OCI-LY1 (cell line): ENCODE data around the gene LMBR1L.
"Not testable (repeated sequence)": the region's sequence is repeated elsewhere in the genome, so short reads cannot be mapped to it uniquely, and the experiment has no call there.

ENCODE experiments used
- H2AFZ ChIP-seq: fragments of 200-600 bp; sonication (generic), shearing (Covaris generic); 2 replicates; pipeline ENCODE4 v1.6.0; 2014; ENCODE audit warnings: antibody characterized with exemption, mild to moderate bottlenecking, low read length
- H3F3A ChIP-seq: fragments of 200-600 bp; sonication (generic), shearing (Covaris generic); 2 replicates; pipeline ENCODE4 v1.6.0; 2014; ENCODE audit warnings: mild to moderate bottlenecking, antibody characterized with exemption, low read length, moderate library complexity; ENCODE audit not compliant: insufficient read depth
- H3K27ac ChIP-seq: fragments of 200-600 bp; sonication (generic); 2 replicates; pipeline ENCODE4 v1.5.1; 2014; ENCODE audit warnings: low read length, mixed run types, mild to moderate bottlenecking, low read depth; ENCODE audit not compliant: poor library complexity, severe bottlenecking
- H3K27me3 ChIP-seq: fragments of 200-600 bp; sonication (generic); 2 replicates; pipeline ENCODE4 v1.6.0; 2014; ENCODE audit warnings: antibody characterized with exemption, mild to moderate bottlenecking, low read length, moderate library complexity; ENCODE audit not compliant: insufficient read depth
- H3K36me3 ChIP-seq: fragments of 200-600 bp; sonication (generic); 2 replicates; pipeline ENCODE4 v1.6.1; 2014; ENCODE audit warnings: mild to moderate bottlenecking, antibody characterized with exemption, low read length, moderate library complexity, mixed read lengths; ENCODE audit not compliant: insufficient read depth
- H3K4me1 ChIP-seq: fragments of 200-600 bp; sonication (generic); 2 replicates; pipeline ENCODE4 v1.5.1; 2014; ENCODE audit warnings: mild to moderate bottlenecking, low read length, moderate library complexity; ENCODE audit not compliant: insufficient read depth, severe bottlenecking
- H3K4me2 ChIP-seq: fragments of 200-600 bp; sonication (generic), shearing (Covaris generic); 2 replicates; pipeline ENCODE4 v1.6.1; 2014; ENCODE audit warnings: low read length
- H3K4me3 ChIP-seq: fragments of 200-600 bp; sonication (generic); 2 replicates; pipeline ENCODE4 v1.5.1; 2014; ENCODE audit warnings: low read length, low read depth, mild to moderate bottlenecking, mixed read lengths; ENCODE audit not compliant: poor library complexity, severe bottlenecking
- H3K79me2 ChIP-seq: fragments of 200-600 bp; shearing (Covaris generic); 2 replicates; pipeline ENCODE4 v1.6.1; 2016; ENCODE audit warnings: mixed run types, low read length, mixed read lengths; ENCODE audit not compliant: insufficient read depth
- H3K9ac ChIP-seq: fragments of 200-600 bp; sonication (generic), shearing (Covaris generic); 2 replicates; pipeline ENCODE4 v1.6.1; 2014; ENCODE audit warnings: mild to moderate bottlenecking, low read length, mixed read lengths
- H3K9me2 ChIP-seq: fragments of 200-600 bp; sonication (generic), shearing (Covaris generic); 2 replicates; pipeline ENCODE4 v1.6.1; 2014; ENCODE audit warnings: low read depth, mild to moderate bottlenecking, low read length, mixed read lengths
- H3K9me3 ChIP-seq: fragments of 200-600 bp; shearing (Covaris generic); 2 replicates; pipeline ENCODE4 v1.6.1; 2014; ENCODE audit warnings: low read length, mixed read lengths
- H4K20me1 ChIP-seq: fragments of 200-600 bp; sonication (generic), shearing (Covaris generic); 2 replicates; pipeline ENCODE4 v1.6.0; 2016; ENCODE audit warnings: mild to moderate bottlenecking, low read length; ENCODE audit not compliant: insufficient read depth
- CTCF ChIP-seq: fragments of 200-600 bp; sonication (generic), shearing (Covaris generic); IDR thresholded peaks from 2 replicates; pipeline ENCODE4 v1.5.1; 2017; ENCODE audit warnings: mild to moderate bottlenecking, antibody characterized with exemption, low read length, moderate library complexity, mixed read lengths
- EZH2 ChIP-seq: fragments of 200-600 bp; sonication (generic), shearing (Covaris generic); IDR thresholded peaks from 2 replicates; pipeline ENCODE4 v1.8.0; 2017; ENCODE audit warnings: borderline replicate concordance, mixed run types, mild to moderate bottlenecking, antibody characterized with exemption, low read length, moderate library complexity, mixed read lengths

Gene LMBR1L

DNA sequence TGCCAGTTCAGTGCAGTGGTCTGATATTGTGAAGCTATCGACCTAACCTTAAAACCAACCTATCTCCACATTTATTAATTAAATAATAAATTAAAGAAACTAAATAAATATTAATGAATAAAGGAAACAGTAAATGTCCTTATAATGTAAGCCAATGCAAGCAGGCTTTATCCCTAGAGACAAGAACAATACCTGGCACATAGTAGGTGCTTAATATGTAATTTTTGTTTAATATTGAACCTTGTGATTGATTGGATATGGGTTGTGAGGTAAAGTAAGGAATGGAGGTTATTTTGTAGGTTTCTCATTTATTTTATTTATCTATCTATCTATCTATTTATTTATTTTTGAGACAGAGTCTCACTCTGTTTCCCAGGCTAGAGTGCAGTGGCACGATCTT lies 28.4 kb upstream of the LMBR1L start:
- no peak overlapping the region for H3K27ac ChIP-seq
- H3K9me2 ChIP-seq, result no peaks in the 10 kb centered on the region
- H3K36me3 ChIP-seq, result no peaks in the 10 kb centered on the region
- H3K79me2 ChIP-seq, result peaks cover under 1% of the 10 kb centered on the region; the same call in 1 of the 2 replicates
- H3F3A ChIP-seq, result no peaks in the 10 kb centered on the region
- peaks cover 12% of the 10 kb centered on the region for H3K4me1 ChIP-seq
- no peak overlapping the region for H3K9ac ChIP-seq
- no peak for TF ChIP-seq EZH2
- no peaks in the 10 kb centered on the region for H3K27me3 ChIP-seq
- no peaks in the 10 kb centered on the region for H3K9me3 ChIP-seq
- H2AFZ ChIP-seq, result no peak overlapping the region
- no peak overlapping the region for H3K4me3 ChIP-seq
- H4K20me1 ChIP-seq, result no peaks in the 10 kb centered on the region
- no peak overlapping the region for H3K4me2 ChIP-seq

DNA sequence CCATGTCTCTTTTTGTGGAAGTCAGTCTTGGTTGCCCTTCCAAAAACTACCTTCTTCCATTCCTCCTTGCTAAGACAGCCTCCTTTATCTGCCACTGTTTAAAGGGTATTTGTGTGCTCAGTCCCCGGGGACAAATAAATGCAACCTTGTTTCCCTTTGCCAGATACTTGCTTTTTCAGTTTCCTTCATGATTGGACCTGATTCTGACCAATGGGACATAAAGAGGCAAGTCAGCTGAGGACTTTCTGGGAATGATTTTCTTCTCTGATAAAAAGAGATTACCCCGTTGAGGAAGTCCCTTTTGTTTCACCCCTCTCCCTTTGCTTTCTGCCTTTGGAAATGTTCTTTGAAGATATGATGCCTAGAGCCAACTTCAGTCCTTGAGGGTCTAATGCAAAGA lies 27.9 kb upstream of the LMBR1L start:
- Histone ChIP-seq H3K9me2 (no peaks in the 10 kb centered on the region), H3F3A (no peaks in the 10 kb centered on the region), H4K20me1 (no peaks in the 10 kb centered on the region), H3K4me1 (peaks cover 16% of the 10 kb centered on the region), H3K9ac (no peak overlapping the region), H3K27ac (peak overlapping the region; percentile 31), H3K4me2 (0 out of 2 replicates have a peak overlapping the region, but pooled peaks have one; percentile 1), H3K27me3 (no peaks in the 10 kb centered on the region), H3K4me3 (no peak overlapping the region), H3K36me3 (no peaks in the 10 kb centered on the region), H2AFZ (no peak overlapping the region), H3K9me3 (no peaks in the 10 kb centered on the region), H3K79me2 (peaks cover 5% of the 10 kb centered on the region)
- TF ChIP-seq CTCF, result no peak
- TF ChIP-seq EZH2, result no peak

DNA sequence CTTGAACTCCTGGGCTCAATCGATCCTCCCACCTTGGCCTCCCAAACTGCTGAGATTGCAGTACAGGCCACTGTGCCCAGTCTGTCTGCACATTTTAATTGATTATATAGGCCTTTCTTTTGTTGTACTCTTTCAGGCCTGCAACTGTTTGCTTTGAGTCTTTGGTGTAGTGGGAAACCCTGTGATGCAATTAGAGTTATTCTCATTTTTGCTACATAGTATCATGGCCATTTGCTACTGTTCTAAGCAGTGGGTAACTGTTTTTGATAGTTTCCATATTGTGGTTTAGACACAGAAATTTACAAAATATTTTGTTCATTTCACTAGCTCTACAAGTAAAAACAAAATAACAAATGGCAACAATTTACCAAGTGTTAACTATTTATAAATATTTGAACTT lies 26.8 kb upstream of the LMBR1L start:
- no peak overlapping the region for H2AFZ ChIP-seq
- TF ChIP-seq CTCF (no peak), EZH2 (no peak)
- H3K36me3 ChIP-seq, result no peaks in the 10 kb centered on the region
- no peaks in the 10 kb centered on the region for H4K20me1 ChIP-seq
- no peaks in the 10 kb centered on the region for H3K9me3 ChIP-seq
- H3K9ac ChIP-seq, result no peak overlapping the region
- H3K27ac ChIP-seq, result no peak overlapping the region
- no peak overlapping the region for H3K4me3 ChIP-seq
- H3K27me3 ChIP-seq, result no peaks in the 10 kb centered on the region
- peaks cover 16% of the 10 kb centered on the region for H3K79me2 ChIP-seq
- H3K9me2 ChIP-seq, result no peaks in the 10 kb centered on the region
- H3F3A ChIP-seq, result peaks cover 1% of the 10 kb centered on the region; the same call in 1 of the 2 replicates
- no peak overlapping the region for H3K4me2 ChIP-seq
- peaks cover 26% of the 10 kb centered on the region for H3K4me1 ChIP-seq

DNA sequence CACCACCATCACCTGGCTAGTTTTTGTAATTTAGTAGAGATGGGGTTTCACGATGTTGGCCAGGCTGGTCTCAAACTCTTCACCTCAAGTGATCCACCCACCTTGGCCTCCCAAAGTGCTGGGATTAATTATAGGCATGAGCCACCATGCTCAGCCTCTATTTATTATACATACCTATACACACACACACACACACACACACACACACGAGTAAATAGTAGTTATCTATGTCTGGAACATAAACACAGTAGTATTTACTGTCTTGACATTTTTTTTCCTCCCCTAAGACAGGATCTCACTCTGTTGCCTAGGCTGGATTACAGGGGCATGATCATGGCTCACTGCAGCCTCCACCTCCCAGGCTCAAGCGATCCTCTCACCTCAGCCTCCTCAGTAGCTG lies 26.4 kb upstream of the LMBR1L start:
- not testable (repeated sequence) for H2AFZ ChIP-seq, H3K4me3 ChIP-seq, H3K27me3 ChIP-seq, H4K20me1 ChIP-seq, H3K9me3 ChIP-seq, H3F3A ChIP-seq, H3K27ac ChIP-seq, H3K4me2 ChIP-seq, H3K36me3 ChIP-seq, H3K9me2 ChIP-seq, H3K9ac ChIP-seq
- H3K79me2 ChIP-seq, result peaks cover 18% of the 10 kb centered on the region
- H3K4me1 ChIP-seq, result peaks cover 26% of the 10 kb centered on the region
